ENCODE data around the gene ANKRD6.

- TF ChIP-seq LEF1 (IDR thresholded peaks at IDR 0.05; ENCODE audit: borderline replicate concordance): no peak
- no peak for TF ChIP-seq HDGF (IDR thresholded peaks at IDR 0.05; ENCODE audit: borderline replicate concordance)
- no peak for TF ChIP-seq TARDBP (IDR thresholded peaks at IDR 0.05)
- no peak for TF ChIP-seq CTBP1 (IDR thresholded peaks at IDR 0.05; ENCODE audit: borderline replicate concordance)
Measured at GRCh38 chr6:89611666-89612065, 178.7 kb downstream of the ANKRD6 start.
